GM12801 (cell line): ENCODE measurements around the gene RUNX2.

Experiments
- CTCF ChIP-seq: IDR thresholded peaks from one replicate; pipeline ENCODE4 v1.5.1; 2011; ENCODE audit warnings: control low read depth; ENCODE audit not compliant: insufficient read length; ENCODE audit errors: extremely low read depth

The RUNX2 gene

GRCh38 chr6:45464685-45465084, 136.6 kb downstream of the RUNX2 start:
- TF ChIP-seq CTCF: no peak

- TF ChIP-seq CTCF: no peak
Measured at GRCh38 chr6:45466686-45467085, 138.6 kb downstream of the RUNX2 start.

- TF ChIP-seq CTCF: no peak
Measured at GRCh38 chr6:45467853-45468252, 139.7 kb downstream of the RUNX2 start.

DNA sequence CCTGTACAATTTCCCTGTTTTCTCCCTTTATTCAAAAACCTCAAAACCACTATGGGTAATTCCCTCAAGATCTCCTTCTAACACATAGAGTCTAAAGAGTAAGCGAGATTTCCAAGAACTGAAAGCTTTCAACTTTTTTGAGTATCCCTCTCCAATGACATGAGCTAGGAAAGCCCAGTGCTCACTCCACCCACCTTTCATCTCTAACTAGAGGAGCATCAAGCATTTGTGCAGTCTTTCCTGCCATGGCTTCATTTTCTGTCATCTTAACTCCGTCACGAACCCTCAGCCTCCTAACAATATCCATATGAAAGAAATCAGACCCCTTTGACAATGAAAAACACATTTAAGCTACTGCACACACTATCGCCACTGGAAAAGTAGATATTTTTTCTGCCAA, 141.5 kb downstream of the RUNX2 start:
- TF ChIP-seq CTCF: no peak

- TF ChIP-seq CTCF: no peak
Measured at GRCh38 chr6:45470131-45470738, 142.1 kb downstream of the RUNX2 start.

DNA sequence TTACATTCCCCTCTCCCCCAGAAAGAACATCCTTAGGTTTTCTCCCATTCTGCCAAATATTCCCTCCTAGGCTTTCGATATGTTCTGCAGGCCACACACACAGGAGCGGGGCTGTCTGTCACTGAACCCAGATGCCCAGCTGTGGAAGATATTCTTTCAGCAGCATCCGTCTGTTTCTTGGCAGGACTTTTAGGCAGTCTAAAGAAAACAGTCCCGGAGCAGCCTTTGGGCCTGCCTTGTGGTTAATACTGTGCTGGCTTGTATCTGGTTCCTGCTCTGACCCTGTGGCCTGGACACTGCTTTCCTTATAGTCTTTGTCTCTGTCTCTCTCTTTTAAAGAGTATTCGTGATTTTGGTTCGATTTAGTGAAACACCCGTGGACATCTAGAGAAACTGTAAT, 144.3 kb downstream of the RUNX2 start:
- TF ChIP-seq CTCF: no peak

DNA sequence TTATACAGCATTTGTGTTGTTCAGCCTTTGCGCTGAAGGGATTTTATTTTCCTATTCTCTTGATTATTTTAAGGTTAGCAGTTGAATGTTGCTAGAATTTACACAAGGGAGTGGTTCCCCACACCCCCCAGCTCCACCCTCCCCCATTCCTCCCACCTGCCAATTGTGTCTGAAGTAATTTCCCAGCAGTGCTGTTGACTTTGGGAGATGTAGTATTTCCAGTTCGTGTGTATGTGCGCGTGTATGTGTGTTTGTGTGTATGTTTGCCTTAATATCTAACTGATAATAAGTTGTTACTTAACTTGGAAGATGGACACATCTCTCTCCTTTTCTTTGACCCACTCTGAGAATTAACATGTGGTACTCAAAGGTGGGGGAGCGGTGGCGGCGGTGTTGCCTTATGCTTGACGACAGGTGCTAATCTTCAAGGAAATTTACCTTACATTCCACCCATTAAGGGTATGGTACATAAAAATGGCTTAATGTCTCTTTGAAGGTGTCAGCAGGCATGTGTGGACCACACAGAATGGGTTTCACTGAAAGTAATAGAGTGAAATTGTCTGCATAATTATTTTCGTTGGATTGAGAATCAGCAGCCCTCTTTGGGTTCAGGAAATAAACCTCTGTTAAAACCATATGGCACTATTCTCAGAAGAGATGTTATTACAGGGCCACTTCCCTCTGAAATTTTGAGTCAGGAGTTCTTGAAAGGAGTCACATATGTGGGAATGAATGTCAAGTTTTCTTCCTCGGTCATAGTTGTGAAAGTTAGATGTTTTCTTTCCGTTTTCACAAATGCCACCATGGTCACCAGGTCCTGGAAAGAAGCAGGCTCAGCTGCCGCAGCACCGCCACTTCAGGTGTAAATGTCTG, 145.2 kb downstream of the RUNX2 start:
- no peak for TF ChIP-seq CTCF
